GM12878 (cell line): Measurements from ENCODE around the gene DICER1.

ENCODE experiments used
- CBX3 ChIP-seq: fragments of 200-600 bp; sonication (generic); IDR thresholded peaks from 2 replicates; pipeline ENCODE4 v1.6.1; 2016; ENCODE audit warnings: low read depth, borderline replicate concordance
- CHD4 ChIP-seq: fragments of 200-600 bp; sonication (generic); IDR thresholded peaks from 2 replicates; pipeline ENCODE4 v1.6.1; 2016; ENCODE audit warnings: mild to moderate bottlenecking
- CREM ChIP-seq: IDR thresholded peaks from 2 replicates; pipeline ENCODE4 v1.6.1; 2014; ENCODE audit warnings: antibody characterized with exemption, low read depth
- EZH2 ChIP-seq: IDR thresholded peaks from 2 replicates; pipeline ENCODE4 v1.6.1; 2012; ENCODE audit warnings: low read depth, mild to moderate bottlenecking, control low read depth, inconsistent platforms, low read length, borderline replicate concordance; ENCODE audit not compliant: control insufficient read depth
- HCFC1 ChIP-seq: fragments of 150-350 bp; IDR thresholded peaks from 2 replicates; pipeline ENCODE4 v1.6.1; 2014; ENCODE audit warnings: low read length
- IKZF1 ChIP-seq: fragments of 450-650 bp; conservative IDR thresholded peaks from 2 replicates; pipeline ENCODE4 v1.6.1; 2017; ENCODE audit warnings: antibody characterized with exemption, mild to moderate bottlenecking
- NFYB ChIP-seq: IDR thresholded peaks from 2 replicates; pipeline ENCODE4 v1.6.1; 2011; ENCODE audit warnings: low read depth, mild to moderate bottlenecking, low read length, improper control_type of control experiment, moderate library complexity; ENCODE audit not compliant: insufficient read depth
- NR2C2 ChIP-seq: IDR thresholded peaks from 2 replicates; pipeline ENCODE4 v1.6.1; 2011; ENCODE audit warnings: borderline replicate concordance, low read depth; ENCODE audit not compliant: control insufficient read depth, insufficient read length
- POLR2A ChIP-seq: IDR thresholded peaks from 2 replicates; pipeline ENCODE4 v1.6.1; 2011; ENCODE audit warnings: low read depth, mild to moderate bottlenecking, low read length
- TAF1 ChIP-seq: IDR thresholded peaks from 2 replicates; pipeline ENCODE4 v1.6.1; 2011; ENCODE audit warnings: mild to moderate bottlenecking, low read depth, low read length, borderline replicate concordance
- TF ChIP-seq, protein P1 (sequence below), 3 experiments: IDR thresholded peaks in 2 of 3; conservative IDR thresholded peaks in 1 of 3; 2 replicates each; pipeline ENCODE4 v1.5.1; 2011; ENCODE audit warnings: low read depth in 3 of 3, low read length in 3 of 3, mild to moderate bottlenecking in 3 of 3, control low read depth in 2 of 3, moderate library complexity in 2 of 3, inconsistent platforms in 1 of 3, mixed read lengths in 1 of 3; ENCODE audit not compliant: control insufficient read depth in 2 of 3, insufficient read depth in 1 of 3; ENCODE audit errors: extremely low read depth in 1 of 3

DNA sequence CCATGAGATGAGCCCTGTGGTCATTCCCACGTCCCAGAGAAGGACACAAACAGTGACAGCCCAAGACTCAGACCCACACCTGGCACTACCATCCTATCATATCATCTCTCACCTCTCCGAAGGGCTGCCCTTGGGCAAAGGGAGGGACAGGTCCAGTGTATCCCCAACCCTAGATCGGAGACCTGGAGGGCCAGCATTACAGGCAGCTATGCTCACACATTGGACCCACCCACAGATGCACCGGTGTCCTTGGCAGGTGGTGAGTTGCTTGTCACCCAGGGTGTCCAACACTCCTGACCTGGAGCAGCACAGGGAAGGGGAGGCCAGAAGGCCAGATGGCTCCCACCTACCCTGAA, 117.4 kb downstream of the DICER1 start:
- TF ChIP-seq NFYB = no peak
- TF ChIP-seq CREM = no peak
- no peak for TF ChIP-seq IKZF1
- TF ChIP-seq CHD4 = no peak
- no peak for TF ChIP-seq HCFC1
- TF ChIP-seq, protein P1, sequence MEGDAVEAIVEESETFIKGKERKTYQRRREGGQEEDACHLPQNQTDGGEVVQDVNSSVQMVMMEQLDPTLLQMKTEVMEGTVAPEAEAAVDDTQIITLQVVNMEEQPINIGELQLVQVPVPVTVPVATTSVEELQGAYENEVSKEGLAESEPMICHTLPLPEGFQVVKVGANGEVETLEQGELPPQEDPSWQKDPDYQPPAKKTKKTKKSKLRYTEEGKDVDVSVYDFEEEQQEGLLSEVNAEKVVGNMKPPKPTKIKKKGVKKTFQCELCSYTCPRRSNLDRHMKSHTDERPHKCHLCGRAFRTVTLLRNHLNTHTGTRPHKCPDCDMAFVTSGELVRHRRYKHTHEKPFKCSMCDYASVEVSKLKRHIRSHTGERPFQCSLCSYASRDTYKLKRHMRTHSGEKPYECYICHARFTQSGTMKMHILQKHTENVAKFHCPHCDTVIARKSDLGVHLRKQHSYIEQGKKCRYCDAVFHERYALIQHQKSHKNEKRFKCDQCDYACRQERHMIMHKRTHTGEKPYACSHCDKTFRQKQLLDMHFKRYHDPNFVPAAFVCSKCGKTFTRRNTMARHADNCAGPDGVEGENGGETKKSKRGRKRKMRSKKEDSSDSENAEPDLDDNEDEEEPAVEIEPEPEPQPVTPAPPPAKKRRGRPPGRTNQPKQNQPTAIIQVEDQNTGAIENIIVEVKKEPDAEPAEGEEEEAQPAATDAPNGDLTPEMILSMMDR (IDR thresholded peaks at IDR 0.05 in 2 of 3, conservative IDR thresholded peaks at IDR 0.05 in 1 of 3; ENCODE audit: control insufficient read depth in 2 of 3, extremely low read depth in 1 of 3, insufficient read depth in 1 of 3, low read depth in 3 of 3, low read length in 3 of 3) = no peak
- TF ChIP-seq CBX3 = no peak
- no peak for TF ChIP-seq POLR2A
- no peak for TF ChIP-seq TAF1
- no peak for TF ChIP-seq NR2C2
- TF ChIP-seq EZH2 = no peak
